ENCODE measurements around the gene SAA4.
"Not testable (repeated sequence)": the region's sequence is repeated elsewhere in the genome, so short reads cannot be mapped to it uniquely, and the experiment has no call there.

The SAA4 gene

DNA sequence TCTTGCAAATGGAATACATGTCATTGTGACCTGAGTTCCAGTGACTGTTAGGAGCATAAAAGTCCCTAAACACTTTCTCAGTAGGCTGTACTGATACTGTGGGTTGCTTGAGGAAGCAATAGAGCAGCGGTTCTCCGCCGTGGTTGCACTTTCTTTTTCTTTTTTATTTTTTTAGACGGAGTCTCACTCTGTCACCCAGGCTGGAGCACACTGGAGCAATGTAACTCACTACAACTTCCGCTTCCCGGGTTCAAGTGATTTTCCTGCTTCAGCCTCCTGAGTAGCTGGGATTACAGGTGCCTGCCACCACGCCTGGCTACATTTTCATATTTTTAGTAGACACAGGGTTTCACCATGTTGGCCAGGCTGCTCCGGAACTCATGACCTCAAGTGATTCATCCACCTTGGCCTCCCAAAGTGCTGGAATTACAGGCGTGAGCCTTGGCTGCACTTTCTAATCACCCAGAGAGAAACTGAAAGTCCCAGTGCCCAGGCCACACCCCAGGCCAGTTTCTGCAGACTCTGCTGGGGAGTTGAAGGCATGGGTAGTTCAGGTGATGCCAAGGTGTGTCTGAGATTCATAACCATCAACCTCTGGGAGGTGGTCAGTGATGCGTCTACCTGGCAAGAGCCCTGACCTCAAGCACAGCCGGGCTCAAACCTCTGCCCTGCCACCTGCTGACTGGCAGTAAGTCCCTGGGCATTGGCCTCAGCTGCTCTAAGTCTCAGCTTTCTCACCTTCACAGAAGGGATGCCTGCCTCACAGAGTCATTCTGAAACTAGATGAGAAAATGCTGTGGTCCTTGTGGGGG, 10.0 kb upstream of the SAA4 start:
- not testable (repeated sequence) for DNase-seq (ENCODE audit: low read depth)

DNA sequence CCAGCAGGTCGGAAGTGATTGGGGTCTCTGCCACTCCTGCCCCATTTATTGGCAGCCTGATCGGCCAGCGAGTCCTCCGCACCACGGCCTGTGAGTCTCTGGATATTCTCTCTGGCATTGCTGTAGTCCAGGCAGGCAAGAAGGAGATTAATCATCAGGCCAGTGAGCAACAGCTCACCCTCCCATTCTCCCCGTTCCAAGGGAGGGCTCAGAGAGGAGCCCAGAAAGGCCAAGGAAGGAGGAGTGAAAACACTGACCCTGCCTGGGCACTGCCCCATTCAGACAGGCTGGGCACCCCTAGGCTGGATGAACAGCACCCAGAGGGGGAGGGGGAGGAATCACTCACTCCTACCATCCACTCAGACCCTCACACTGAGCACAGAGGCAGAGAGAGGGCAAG, 8.8 kb upstream of the SAA4 start:
- DNase-seq (ENCODE audit: low read depth) = no peak

DNA sequence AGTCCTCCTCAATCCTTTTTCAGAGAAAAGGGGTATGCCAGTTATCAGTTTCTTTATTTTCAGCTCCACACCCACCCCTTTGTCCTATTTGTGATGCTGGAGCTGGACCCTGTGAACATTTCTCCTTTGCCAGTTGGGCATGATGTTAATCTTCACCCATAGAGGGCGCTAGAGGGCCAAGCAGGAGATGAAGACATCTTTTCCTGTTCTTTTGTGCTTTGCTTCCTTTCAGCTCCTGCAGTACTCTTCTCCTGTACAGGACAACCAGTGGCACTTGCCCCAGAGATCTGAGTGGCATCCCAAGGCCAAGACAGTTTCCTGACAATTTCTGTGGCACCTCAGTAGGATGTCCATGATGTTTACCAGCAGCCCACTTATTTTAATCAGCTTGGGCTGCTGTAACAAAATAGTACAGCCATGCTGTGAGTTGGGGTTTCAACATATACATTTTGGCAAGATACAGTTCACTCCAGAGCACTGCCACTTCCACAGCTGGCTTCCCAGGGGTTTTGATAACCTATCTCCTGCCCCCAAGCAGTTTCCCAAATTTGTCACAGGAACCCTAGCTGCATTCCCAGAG, 7.3 kb upstream of the SAA4 start:
- DNase-seq (ENCODE audit: low read depth) = peak; percentile 22

DNA sequence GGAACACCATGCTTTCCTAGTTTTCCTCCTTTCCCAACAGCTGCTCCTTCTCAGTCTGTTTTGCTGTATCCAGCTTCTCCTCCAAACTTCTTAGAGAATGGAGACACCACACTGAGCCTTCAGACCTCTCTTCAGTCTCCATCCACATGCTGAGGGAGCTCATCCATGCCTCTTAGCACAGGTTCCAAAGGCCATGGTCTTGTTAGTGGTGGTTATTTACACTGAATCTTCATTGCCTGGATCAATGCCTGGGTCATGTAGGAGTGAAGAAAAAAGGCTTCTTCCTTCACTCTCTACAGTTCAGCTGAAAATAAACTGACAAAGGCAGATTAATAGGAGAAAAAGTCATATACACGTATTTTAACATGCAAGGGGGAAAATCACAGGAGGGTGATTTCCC, 3.1 kb upstream of the SAA4 start:
- DNase-seq (ENCODE audit: low read depth) = no peak

DNA sequence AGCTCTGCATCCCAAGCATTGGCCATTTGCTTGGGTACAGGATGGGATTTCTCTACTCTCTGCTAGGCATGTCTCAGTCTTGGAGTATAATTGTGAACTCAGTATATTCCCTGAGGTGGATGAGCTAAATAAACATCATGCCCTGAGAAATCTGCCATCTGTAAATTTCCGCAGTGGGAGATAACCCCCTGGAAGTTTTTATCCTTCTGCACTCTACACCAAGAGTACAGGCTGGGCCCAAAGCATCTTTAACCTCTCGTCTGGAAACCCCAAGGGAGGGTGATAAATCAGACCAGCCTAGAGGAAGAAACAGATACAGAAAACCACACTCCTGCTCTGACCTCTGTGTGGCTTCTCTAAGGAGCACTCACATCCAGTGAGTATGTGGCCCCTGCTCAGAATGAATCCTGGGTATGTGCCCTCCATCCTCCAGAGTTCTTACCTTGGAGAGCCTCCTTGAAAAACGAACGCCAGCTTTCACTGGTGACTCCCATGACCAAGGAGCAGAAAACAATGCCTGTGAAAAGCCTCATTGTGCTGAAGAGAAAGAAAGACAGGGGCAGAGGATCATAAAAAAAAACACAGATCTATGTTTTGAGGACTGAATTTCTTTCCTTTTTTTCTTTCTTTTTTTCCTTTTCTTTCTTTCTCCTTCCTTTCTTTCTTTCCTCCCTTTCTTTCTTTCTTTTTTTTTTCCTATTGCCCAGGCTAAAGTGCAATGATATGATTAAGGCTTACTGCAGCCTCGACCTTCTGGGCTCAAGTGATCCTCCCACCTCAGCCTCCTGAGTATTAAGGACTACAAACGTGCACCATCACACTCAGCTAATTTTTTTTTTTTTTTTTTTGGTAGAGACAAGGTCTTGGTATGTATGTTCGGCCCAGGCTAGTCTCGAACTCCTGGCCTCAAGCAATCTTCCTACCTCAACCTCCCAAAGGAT, 938 bp downstream of the SAA4 start:
- DNase-seq (ENCODE audit: low read depth) = no peak

DNA sequence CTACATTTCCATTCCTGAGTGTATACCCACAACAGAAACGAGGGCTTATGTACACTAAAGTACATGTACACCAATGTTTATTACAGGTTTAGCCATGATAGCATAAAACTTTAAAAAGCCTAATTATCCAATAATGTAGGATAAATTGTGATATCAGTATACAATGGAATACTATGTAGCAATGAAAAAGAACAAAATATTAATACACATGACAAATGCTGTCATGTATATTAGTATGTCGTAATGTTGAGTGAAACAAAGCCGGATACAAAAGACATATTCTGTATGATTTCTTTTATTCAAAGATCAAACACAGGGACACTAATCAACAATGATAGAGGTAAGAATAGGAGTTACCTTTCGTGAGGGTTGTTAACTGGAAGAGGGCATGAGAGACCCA, 2.7 kb downstream of the SAA4 start:
- no peak for DNase-seq (ENCODE audit: low read depth)

DNA sequence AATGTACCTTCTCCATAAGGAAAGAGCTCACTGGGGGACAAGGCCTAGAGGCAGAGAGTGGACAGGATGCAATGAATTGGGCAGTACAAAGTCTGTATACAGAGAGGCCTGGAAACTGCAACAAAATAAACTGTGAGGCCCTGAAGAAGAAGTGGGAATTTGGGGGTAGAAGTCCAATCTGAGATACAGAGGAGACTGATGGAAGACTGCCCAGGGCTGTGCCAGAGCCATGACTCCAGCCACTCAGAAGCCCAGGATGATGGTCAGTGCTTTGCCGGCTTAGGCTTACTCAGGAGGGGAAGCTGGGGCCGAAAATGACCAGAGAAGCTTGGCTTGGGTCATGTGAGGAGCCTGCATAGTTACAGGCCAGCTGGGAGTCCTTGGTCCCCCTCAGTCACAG, 5.7 kb downstream of the SAA4 start:
- no peak for DNase-seq (ENCODE audit: low read depth)

DNA sequence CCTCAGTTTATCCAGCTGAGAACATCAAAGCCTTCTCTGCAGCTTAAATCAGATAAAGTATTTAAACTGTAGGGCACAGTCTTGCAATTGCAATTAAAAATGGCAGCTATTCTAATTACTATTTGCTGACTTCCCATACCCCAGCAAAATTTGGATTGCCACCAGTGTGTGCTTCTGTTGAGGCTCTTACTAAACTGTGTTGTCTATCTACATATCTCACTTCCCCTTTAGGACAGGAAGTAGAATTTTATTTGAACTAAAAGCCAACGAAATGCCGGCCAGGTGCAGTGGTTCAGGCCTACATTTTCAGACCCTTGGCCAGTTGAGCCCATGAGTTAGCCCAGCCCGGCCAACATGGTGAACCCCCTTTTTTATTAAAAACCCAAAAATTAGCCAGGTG, 7.1 kb downstream of the SAA4 start:
- DNase-seq (ENCODE audit: low read depth) = no peak

DNA sequence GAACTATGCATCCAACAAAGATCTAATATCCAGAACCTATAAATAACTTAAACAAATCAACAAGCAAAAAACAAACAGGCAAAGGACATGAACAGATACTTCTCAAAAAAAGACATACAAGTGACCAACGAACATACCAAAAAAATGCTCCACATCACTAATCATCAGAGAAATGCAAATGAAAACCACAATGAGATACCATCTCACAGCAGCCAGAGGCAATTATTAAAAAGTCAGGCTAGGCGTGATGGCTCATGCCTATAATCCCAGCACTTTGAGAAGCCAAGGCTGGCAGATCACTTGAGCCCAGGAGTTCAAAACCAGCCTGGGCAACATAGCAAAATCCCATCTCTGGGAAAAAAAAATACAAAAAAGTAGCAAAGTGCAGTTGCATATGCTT, 10.7 kb downstream of the SAA4 start:
- DNase-seq (ENCODE audit: low read depth) = no peak

DNA sequence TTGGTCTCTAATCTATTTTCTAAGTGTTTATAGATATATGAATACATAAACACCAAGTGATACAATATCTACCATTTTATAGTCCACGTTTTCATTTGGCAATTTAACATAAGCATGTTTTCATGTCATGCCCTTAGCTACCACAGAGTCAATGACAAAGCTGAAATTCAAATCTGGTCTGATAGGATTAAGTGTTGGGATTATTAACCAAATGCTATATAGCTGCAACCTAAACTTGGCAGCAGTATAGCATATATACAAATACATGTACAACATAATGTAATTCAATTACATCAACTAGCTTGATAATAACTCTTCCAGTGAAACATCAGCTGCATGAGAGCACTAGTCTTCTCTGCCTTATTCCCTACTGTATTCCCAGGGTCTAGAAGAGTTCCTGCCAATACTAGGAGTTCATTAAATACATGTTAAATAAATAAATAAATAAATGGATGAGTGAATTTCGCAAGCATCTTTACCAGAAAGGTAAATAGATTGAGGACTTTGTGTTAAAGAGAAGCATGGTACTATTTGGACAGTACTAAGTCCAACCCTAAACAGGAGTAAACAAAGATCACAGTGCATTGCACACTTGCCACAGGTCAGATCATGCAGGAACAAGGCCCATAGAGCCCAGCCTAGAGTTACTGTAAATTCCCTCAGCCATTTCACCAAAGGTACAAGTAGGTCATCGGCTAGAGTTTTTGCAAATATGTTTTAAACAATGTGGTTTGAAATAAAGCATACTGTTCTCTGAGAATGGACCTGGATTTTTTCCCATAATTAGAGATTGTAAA, 12.8 kb downstream of the SAA4 start:
- DNase-seq (ENCODE audit: low read depth) = no peak

DNA sequence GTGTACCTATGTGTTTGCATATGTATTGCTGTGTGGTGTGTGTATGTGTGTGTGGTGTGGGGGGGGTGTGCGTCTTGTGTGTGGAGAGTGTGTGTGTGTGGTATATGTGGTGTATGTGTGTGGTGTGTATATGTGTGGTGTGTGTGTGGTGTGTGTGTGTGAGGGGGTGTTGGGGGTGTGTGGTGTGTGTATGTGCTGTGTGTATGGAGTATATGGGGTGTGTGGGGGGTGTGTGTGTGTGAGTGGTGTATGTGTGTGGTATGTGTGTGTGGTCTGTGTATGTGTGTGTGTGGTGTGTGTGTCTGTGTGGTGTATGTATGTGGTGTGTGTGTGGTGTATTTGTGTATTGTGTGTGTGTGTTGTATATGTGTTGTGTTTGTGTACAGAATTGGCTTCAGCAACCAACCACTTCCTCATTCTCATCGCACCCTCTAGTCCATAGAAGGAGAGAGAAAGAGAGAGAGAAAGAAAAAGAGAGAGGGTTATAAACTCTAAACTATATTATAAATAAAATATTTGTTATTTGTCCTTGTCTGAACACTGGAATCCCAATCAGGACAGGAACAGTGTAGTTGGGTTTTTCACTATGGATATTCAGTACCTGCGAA, 13.7 kb downstream of the SAA4 start:
- DNase-seq (ENCODE audit: low read depth) = no peak

DNA sequence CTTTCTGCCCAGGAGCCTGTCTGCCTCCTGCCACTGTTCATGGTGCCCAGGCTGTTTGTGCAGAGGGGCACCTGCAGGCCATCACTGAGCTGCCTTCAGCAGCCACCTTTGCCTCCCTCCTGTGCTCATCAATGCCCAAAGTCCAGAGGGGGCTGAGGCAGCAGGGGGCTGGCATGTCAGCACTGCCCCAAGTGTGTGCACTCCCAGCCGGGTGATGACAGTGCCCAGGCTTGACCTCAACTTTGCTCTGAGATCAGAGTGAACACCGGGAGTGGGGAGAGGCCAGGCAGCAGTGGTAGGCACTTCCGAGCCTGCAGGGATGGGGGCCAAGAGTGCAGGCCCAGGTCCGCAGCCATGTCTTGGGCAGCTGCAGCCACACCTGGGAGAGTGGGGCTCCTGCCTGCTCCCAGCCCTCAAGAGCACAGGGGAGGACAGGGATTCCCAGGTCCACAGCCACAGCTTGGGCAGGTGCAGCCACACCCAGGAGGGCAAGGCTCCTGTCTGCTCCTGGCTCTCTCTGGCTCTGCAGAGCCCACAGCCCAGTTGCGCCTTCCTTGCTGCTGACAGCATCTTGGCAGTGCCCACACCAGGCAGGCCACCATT, 15.2 kb downstream of the SAA4 start:
- no peak for DNase-seq (ENCODE audit: low read depth)

DNA sequence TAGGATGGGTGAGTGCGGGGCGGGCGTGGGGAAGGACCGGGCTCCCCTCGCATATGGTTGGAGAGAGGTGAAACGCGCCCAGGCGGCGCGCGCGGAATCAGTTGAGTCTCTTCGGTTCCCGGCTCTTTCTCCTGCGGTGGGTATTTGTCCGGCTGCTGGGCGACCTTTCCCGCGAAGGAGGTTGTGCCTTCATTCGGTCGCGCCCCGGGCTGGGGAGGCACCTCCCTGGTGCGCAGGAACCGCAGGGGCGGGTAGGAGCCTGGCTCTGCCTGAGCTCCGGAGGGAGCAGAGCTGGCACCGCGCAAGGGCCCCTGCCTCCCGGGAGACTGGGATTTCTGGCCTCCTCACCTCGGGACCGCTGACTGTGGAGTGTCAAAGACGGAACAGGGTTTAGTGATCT, 27.5 kb downstream of the SAA4 start:
- no peak for DNase-seq (ENCODE audit: low read depth)

DNA sequence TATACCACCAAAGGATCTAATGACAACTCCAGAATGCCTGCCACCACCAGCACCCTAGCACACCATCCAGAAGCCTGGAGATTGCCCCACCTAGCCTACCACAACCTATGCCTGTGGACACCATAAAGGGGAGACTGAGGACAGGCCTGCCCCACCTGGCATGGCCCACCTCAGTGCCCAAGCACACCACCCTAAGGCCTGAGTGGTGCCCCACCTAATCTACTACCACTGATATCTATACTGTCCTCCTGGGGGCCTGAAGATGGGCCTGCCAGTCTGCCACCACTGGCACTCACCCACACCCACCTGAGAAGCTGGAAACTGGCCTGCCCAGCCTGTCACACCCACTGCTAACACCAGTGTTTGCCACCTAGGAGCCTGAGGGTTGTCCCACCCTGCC, 31.8 kb downstream of the SAA4 start:
- DNase-seq (ENCODE audit: low read depth) = no peak

DNA sequence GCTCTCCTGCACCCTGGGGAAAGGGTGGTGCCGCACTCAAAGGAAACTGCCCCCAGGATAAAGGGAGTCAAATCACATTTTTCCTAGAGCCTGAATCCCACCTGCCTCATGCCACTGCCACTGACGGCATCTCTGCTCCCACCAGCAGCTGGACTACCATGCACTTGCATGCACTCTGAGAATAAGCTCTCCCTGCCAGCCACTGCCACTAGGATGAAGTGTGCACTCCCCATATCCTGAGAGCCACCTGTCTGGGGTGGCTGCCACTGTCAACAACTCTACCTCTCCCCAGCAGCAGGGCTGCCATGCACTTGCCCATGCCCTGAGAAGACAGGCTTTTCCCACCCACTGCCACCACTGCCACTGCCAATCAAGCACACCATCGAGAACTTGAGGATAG, 32.4 kb downstream of the SAA4 start:
- no peak for DNase-seq (ENCODE audit: low read depth)

DNA sequence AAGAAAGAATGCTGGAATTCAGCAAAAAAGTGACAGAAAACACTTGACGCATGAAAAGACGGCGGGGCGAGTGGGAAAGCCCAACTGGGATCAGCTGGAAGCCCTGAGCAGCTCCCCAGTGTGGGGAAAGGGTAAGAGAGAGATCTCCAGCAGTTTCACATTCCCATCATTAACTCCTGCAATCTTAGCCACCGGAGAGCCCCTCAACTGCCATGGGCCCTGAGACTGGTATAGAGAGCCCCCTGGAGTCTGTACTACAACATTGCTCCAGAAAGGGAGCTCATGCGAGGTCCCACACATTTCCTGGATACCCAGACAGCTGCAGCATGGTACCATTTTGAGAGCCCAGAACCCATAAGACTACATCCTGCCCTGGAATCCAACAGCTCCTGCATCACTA, 32.9 kb downstream of the SAA4 start:
- DNase-seq (ENCODE audit: low read depth) = no peak

DNA sequence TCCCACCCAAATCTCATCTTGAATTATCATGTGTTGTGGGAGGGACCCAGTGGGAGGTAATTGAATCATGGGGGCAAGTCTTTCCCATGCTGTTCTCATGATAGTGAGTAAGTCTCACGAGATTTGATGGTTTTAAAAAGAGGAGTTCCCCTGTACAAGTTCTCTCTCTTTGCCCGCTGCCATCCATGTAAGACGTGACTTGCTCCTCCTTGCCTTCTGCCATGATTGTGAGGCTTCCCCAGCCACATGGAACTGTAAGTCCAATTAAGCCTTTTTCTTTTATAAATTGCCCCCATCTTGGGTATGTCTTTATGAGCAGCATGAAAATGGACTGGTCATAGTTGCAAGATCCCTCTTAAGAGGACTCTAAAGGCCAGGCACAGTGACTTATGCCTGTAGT, 38.9 kb downstream of the SAA4 start:
- DNase-seq (ENCODE audit: low read depth) = not testable (repeated sequence)

DNA sequence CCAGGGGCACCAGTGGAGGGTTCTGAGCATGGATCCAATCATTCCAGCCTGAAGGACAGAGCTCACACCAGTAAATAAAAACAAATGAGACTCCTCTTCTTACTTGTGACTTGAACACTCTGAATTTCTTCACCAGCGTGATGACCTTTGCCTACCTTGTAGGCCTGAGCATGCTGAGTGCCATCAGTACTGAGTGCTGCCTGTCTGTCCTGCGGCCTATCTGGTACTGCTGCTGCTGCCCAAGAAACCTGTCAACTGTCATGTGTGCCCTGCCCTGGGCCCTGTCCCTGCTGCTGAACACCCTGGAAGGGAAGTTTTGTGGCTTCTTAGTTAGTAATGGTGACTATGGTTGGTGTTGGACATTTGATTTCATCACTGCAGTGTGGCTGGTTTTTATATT, 40.1 kb downstream of the SAA4 start:
- no peak for DNase-seq (ENCODE audit: low read depth)

DNA sequence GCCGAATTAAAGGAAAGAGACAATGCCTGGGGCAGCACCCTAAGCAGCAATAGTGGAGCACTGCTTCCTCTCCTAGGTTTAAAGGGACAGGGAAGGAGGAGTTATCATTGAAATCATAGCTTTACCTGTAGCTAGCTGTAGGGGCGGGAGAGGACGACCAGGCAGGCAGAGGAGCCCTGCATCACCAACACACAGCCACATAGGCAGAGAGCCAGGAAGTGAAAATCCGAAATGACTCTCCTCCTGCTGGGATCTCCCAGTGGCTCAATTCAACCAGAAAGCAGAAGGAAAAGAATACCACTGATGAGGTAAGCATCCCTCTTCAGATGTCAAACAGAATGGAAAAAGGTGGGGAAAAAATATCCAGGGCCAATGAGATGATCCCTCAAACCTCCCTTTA, 43.6 kb downstream of the SAA4 start:
- no peak for DNase-seq (ENCODE audit: low read depth)

DNA sequence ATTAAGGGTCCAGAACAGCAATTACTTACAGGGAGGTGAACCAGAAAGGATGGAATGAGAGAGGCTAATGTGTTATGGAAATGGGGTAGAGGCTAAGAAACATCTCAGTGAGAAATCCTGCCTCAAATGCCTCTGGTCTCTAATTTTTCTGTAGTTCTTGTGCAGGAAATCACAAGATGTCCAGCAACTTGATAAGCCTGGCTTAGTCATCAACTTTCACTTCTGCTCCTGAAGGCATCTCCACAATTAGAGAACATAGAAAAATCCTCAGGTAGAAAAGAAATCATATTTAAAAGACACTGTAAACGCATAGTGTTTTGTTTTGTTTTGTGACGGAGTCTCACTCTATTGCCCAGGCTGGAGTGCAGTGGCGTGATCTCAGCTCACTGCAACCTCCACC, 45.2 kb downstream of the SAA4 start:
- DNase-seq (ENCODE audit: low read depth) = no peak

Data from stimulated activated CD4-positive, alpha-beta T cell treated with anti-CD3 and anti-CD28 coated beads, Interleukin-2, amount 100 ng/mL, for 4 hours (primary cell).